NB4 (cell line): Measurements from ENCODE around the gene ENG.

Experiments used
- DNase-seq: peaks from one replicate; pipeline ENCODE4 v3.0.0; 2010; ENCODE audit warnings: low read depth
- H3K4me3 ChIP-seq: one replicate; pipeline ENCODE4 v1.5.1; 2011; ENCODE audit warnings: mild to moderate bottlenecking, low read depth, low read length, moderate library complexity
- CTCF ChIP-seq: IDR thresholded peaks from one replicate; pipeline ENCODE4 v1.5.1; 2012; ENCODE audit warnings: low read depth, low read length
- MYC ChIP-seq: IDR thresholded peaks from 2 replicates; pipeline ENCODE4 v1.6.1; 2011; ENCODE audit warnings: low read depth, low read length
- POLR2A ChIP-seq: IDR thresholded peaks from 2 replicates; pipeline ENCODE4 v1.6.1; 2011; ENCODE audit warnings: mild to moderate bottlenecking; ENCODE audit not compliant: insufficient read length; ENCODE audit errors: extremely low read depth
- TF ChIP-seq, protein P1 (sequence below): IDR thresholded peaks from 2 replicates; pipeline ENCODE4 v1.6.1; 2011; ENCODE audit warnings: low read depth, low read length

ENG gene

GRCh38 chr9:127852829-127853228 lies 1.6 kb downstream of the ENG start:
- H3K4me3 ChIP-seq: no peak overlapping the region
- TF ChIP-seq POLR2A (no peak), MYC (no peak), CTCF (no peak)
- TF ChIP-seq, protein P1, sequence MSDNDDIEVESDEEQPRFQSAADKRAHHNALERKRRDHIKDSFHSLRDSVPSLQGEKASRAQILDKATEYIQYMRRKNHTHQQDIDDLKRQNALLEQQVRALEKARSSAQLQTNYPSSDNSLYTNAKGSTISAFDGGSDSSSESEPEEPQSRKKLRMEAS: no peak
- no peak for DNase-seq

- TF ChIP-seq POLR2A: no peak
- TF ChIP-seq, protein P1: no peak
- no peak for TF ChIP-seq CTCF
- TF ChIP-seq MYC: no peak
- no peak for DNase-seq
- no peak overlapping the region for H3K4me3 ChIP-seq
These were observed 4.1 kb downstream of the ENG start for GRCh38 chr9:127850286-127850830.

GRCh38 chr9:127848756-127849504 lies 5.5 kb downstream of the ENG start:
- DNase-seq: no peak
- TF ChIP-seq MYC (no peak), CTCF (no peak), POLR2A (no peak)
- TF ChIP-seq, protein P1: no peak
- H3K4me3 ChIP-seq: no peak overlapping the region

GRCh38 chr9:127847833-127848755 lies 6.4 kb downstream of the ENG start:
- TF ChIP-seq, protein P1: no peak
- TF ChIP-seq MYC (no peak), CTCF (no peak), POLR2A (no peak)

GRCh38 chr9:127847178-127847510 lies 7.3 kb downstream of the ENG start:
- no peak overlapping the region for H3K4me3 ChIP-seq
- no peak for DNase-seq
- no peak for TF ChIP-seq MYC
- TF ChIP-seq, protein P1: no peak

More at GRCh38 chr9:127847833-127848755, 6.4 kb downstream of the ENG start:
- DNase-seq: no peak
- H3K4me3 ChIP-seq: no peak overlapping the region
